ENCODE measurements around the gene MAP7.
A peak's percentile ranks its signal among the peaks of the same experiment; 100 is the strongest.
"Not testable (repeated sequence)": the region's sequence is repeated elsewhere in the genome, so short reads cannot be mapped to it uniquely, and the experiment has no call there.

MAP7 gene

DNA sequence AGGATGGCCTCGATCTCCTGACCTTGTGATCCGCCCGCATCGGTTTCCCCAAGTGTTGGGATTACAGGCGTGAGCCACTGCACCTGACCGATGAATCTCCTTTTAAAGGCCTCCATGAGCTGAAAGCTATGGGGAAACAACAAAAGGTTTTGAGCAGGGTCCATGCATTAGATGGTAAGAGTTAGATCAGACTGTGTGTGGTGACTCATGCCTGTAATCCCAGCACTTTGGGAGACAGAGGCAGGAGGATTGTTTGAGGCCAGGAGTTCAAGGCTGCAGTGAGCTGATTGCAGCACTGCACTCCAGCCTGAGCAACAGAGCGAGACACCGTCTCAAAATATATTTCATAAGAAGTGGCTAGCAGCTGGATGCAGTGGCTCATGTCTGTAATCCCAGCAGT, 219.6 kb downstream of the MAP7 start:
- no peak for FAIRE-seq
- no peak for DNase-seq (ENCODE audit: insufficient read length, low spot score)
- TF ChIP-seq POLR2A (IDR thresholded peaks at IDR 0.05; ENCODE audit: low read depth, low read length) = no peak

DNA sequence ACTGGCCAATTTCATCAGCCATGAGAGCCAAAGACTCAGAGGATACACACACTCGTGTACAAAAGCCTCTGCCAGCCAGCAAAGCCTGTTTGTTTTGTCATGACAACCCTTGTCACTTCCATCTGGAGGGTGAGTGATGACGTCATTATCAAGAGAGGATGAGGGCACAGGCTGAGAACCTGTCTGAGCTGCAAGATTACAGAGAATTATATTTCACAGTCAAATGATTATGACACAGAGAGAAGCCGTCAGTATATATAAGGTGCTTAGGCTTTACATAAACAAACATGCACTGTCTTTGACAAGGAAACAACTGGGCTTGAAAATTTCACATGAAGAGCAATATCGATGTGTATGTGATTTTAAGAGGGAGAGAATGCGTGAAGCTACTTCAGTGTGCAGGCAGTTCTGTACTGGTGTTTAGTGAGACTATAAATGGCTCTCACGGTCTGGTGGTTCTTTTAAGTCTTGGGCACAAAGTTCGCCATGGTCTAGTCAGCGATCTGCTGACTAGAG, 224.1 kb downstream of the MAP7 start:
- FAIRE-seq (no peak), DNase-seq (ENCODE audit: insufficient read length, low spot score) (no peak)
- TF ChIP-seq POLR2A (IDR thresholded peaks at IDR 0.05; ENCODE audit: low read depth, low read length) = no peak

GRCh38 chr6:136324686-136325380, 225.4 kb downstream of the MAP7 start:
- TF ChIP-seq POLR2A (IDR thresholded peaks at IDR 0.05; ENCODE audit: low read depth, low read length) = no peak
- FAIRE-seq (no peak), DNase-seq (ENCODE audit: insufficient read length, low spot score) (no peak)

- TF ChIP-seq POLR2A (IDR thresholded peaks at IDR 0.05; ENCODE audit: low read depth, low read length) = no peak
- FAIRE-seq = no peak
- DNase-seq (ENCODE audit: insufficient read length, low spot score) = no peak
These were observed 226.7 kb downstream of the MAP7 start for GRCh38 chr6:136323431-136324112.

DNA sequence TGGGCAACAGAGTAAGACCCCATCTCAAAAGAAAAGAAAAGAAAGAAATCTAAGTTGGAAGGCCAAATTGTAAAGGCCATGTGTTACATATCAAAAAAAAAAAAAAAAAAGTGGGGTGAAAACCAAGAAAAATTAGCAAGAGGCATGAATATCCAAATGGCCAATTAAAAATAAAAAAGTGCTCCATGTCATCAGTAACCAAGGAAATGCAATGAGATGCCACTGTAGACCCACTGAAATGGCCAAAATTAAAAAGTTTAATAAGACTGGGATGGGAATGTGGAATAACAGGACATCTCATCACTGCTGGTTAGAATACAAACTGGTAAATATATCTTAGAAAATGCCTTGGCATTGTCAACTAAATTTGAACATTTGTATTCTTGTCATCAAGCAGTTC, 230.5 kb downstream of the MAP7 start:
- TF ChIP-seq POLR2A (IDR thresholded peaks at IDR 0.05; ENCODE audit: low read depth, low read length) = no peak
- no peak for FAIRE-seq
- no peak for DNase-seq (ENCODE audit: insufficient read length, low spot score)

- DNase-seq (ENCODE audit: insufficient read length, low spot score) (no peak), FAIRE-seq (no peak)
- TF ChIP-seq POLR2A (IDR thresholded peaks at IDR 0.05; ENCODE audit: low read depth, low read length) = no peak
These were observed 231.5 kb downstream of the MAP7 start for GRCh38 chr6:136318676-136319075.

- no peak for FAIRE-seq
- no peak for DNase-seq (ENCODE audit: insufficient read length, low spot score)
These were observed 232.3 kb downstream of the MAP7 start for GRCh38 chr6:136317971-136318370.

DNA sequence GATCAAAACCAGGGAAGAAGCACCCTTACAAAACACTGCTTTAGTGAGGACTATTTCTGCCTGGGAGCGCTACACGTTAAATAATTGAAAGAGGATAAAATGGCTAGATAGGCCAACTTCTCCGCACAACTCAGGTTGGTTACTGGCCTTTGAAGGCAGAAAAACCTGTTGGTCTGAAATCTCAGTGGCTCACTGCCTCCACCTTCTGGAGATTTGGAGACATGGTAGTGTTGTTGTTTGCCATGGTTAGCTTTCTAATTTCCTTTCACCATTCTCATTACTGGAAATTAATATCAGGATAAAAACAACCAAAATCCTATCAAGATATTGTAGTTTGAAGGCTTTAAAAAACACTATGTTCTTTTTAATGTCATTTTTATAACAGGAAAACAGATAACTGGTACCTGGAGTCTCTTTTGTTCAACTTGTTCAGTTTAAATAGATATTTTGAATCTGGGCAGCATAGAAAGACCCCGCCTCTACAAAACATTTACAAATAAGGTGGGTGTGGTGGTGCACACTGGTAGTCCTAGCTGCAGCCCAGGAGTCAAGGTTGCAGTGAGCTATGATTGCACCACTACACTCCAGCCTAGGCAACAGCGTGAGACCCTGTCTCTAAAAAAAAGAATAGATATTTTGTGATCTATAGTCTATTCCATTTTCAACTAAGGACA, 233.1 kb downstream of the MAP7 start:
- DNase-seq (ENCODE audit: insufficient read length, low spot score) (no peak), FAIRE-seq (peak; percentile 45)
- no peak for TF ChIP-seq POLR2A (IDR thresholded peaks at IDR 0.05; ENCODE audit: low read depth, low read length)

More at GRCh38 chr6:136317971-136318370, 232.3 kb downstream of the MAP7 start:
- TF ChIP-seq POLR2A (IDR thresholded peaks at IDR 0.05; ENCODE audit: low read depth, low read length) = no peak

GRCh38 chr6:136315594-136315993, 234.6 kb downstream of the MAP7 start:
- no peak for FAIRE-seq
- no peak for DNase-seq (ENCODE audit: insufficient read length, low spot score)
- no peak for TF ChIP-seq POLR2A (IDR thresholded peaks at IDR 0.05; ENCODE audit: low read depth, low read length)

DNA sequence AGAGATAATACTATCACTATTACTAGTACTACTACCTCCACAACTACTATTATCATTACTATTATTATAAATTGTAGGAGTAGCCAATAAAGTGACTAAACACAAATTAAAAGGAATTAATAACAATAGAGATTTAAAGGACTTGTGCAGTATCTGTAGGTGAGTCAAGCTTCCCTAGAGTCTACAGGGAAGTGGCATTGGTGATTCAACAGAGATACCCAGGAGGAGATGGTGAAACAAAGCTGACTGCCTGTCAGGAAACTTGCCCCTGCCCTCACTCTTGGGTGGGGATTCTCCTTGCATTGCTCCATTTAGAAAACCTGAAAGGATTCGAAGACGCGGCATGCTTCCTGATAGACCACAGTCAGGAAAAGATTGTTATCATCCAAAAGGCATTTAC, 237.2 kb downstream of the MAP7 start:
- DNase-seq (ENCODE audit: insufficient read length, low spot score) (no peak), FAIRE-seq (no peak)
- no peak for TF ChIP-seq POLR2A (IDR thresholded peaks at IDR 0.05; ENCODE audit: low read depth, low read length)

- FAIRE-seq = no peak
- no peak for DNase-seq (ENCODE audit: insufficient read length, low spot score)
- no peak for TF ChIP-seq POLR2A (IDR thresholded peaks at IDR 0.05; ENCODE audit: low read depth, low read length)
These were observed 240.4 kb downstream of the MAP7 start for GRCh38 chr6:136309729-136310311.

DNA sequence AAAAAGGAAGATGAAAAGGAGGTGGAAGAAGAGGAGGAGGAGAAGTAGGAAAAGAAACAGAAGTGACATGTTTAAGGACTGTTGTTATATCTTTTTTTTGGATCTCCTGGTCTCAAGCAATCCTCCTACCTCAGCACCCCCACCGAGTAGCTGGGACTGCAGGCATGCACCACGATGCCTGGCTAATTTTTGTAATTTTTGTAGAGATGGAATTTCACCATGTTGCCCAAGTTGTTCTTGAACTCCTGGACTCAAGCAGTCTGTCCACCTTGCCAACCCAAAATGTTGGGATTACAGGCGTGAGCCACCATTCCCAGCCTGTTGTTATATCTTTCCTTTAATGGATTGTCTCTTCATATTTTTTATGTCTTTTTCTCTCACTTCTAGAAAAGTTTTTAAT, 241.1 kb downstream of the MAP7 start:
- DNase-seq (ENCODE audit: insufficient read length, low spot score) = no peak
- no peak for TF ChIP-seq POLR2A (IDR thresholded peaks at IDR 0.05; ENCODE audit: low read depth, low read length)
- FAIRE-seq = no peak

DNA sequence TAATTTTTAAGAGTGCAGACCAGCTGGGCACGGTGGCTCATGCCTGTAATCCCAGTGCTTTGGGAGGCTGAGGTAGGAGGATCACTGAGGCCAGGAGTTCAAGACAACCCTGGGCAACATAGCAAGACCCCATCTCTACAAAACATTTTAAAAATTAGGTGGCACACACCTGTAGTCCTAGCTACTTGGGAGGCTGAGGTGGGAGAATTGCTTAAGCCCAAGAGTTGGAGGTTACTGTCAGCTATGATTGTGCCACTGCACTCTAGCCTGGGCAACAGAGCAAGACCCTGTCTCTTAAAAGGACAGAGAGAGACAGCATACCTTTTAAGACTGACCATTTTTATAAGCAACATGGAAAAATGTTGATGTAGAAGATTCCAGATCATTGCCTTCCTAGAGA, 241.8 kb downstream of the MAP7 start:
- not testable (repeated sequence) for FAIRE-seq; DNase-seq (ENCODE audit: insufficient read length, low spot score)

DNA sequence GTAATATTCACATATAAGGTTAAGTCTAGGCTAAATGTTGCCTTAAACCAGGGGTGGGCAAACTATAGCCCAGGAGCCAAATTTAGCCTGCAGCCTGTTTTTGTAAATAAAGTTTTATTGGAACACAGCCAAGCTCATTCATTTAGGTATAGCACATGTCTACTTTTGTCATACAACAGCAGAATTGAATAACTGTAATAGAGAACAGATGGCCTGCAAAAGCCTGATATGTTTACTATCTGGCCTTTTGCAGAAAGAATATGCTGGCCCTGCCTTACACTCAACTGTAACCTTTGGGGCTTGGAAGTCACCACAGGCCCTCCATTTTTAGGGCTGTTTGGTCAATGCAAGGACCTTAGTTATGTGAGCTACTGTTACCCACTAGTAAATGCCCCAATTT, 242.9 kb downstream of the MAP7 start:
- DNase-seq (ENCODE audit: insufficient read length, low spot score) (no peak), FAIRE-seq (no peak)

More for the DNA sequence above, 242.9 kb downstream of the MAP7 start:
- TF ChIP-seq POLR2A (IDR thresholded peaks at IDR 0.05; ENCODE audit: low read depth, low read length) = no peak

Data from H54 (cell line).